ENCODE measurements around the gene SLF2.

Gene SLF2

GRCh38 chr10:101002456-101002855 lies 89.7 kb downstream of the SLF2 start:
- Histone ChIP-seq H3K27ac (ENCODE audit: low read depth, low read length, poor library complexity, severe bottlenecking) (no peak overlapping the region), H2AFZ (ENCODE audit: low read length) (no peak overlapping the region), H3K79me2 (ENCODE audit: insufficient read depth, low read length) (no peaks in the 10 kb centered on the region), H4K20me1 (ENCODE audit: insufficient read depth, low read length) (no peaks in the 10 kb centered on the region), H3K36me3 (ENCODE audit: insufficient read depth, low read length) (no peaks in the 10 kb centered on the region), H3K4me1 (ENCODE audit: insufficient read depth, low read length, severe bottlenecking) (peaks cover 9% of the 10 kb centered on the region), H3K9me3 (ENCODE audit: low read length) (no peaks in the 10 kb centered on the region), H3K9me2 (ENCODE audit: low read depth, low read length) (no peaks in the 10 kb centered on the region), H3K27me3 (ENCODE audit: insufficient read depth, low read length) (no peaks in the 10 kb centered on the region), H3K4me3 (ENCODE audit: low read depth, low read length, poor library complexity, severe bottlenecking) (no peak overlapping the region), H3K4me2 (ENCODE audit: low read length) (no peak overlapping the region), H3F3A (ENCODE audit: insufficient read depth, low read length) (no peaks in the 10 kb centered on the region; the same call in 1 of the 2 replicates), H3K9ac (ENCODE audit: low read length) (no peak overlapping the region)
- TF ChIP-seq CTCF (IDR thresholded peaks at IDR 0.05; ENCODE audit: low read length) (no peak), EZH2 (IDR thresholded peaks at IDR 0.05; ENCODE audit: borderline replicate concordance, low read length) (no peak)

- Histone ChIP-seq H3K4me1 (ENCODE audit: insufficient read depth, low read length, severe bottlenecking) (peaks cover 3% of the 10 kb centered on the region), H3K4me2 (ENCODE audit: low read length) (no peak overlapping the region), H3K36me3 (ENCODE audit: insufficient read depth, low read length) (no peaks in the 10 kb centered on the region), H3K9ac (ENCODE audit: low read length) (no peak overlapping the region), H4K20me1 (ENCODE audit: insufficient read depth, low read length) (no peaks in the 10 kb centered on the region), H3K27me3 (ENCODE audit: insufficient read depth, low read length) (no peaks in the 10 kb centered on the region), H3F3A (ENCODE audit: insufficient read depth, low read length) (no peaks in the 10 kb centered on the region), H3K79me2 (ENCODE audit: insufficient read depth, low read length) (no peaks in the 10 kb centered on the region), H3K4me3 (ENCODE audit: low read depth, low read length, poor library complexity, severe bottlenecking) (no peak overlapping the region), H3K27ac (ENCODE audit: low read depth, low read length, poor library complexity, severe bottlenecking) (no peak overlapping the region), H2AFZ (ENCODE audit: low read length) (no peak overlapping the region), H3K9me2 (ENCODE audit: low read depth, low read length) (no peaks in the 10 kb centered on the region), H3K9me3 (ENCODE audit: low read length) (no peaks in the 10 kb centered on the region)
- TF ChIP-seq CTCF (IDR thresholded peaks at IDR 0.05; ENCODE audit: low read length) (no peak), EZH2 (IDR thresholded peaks at IDR 0.05; ENCODE audit: borderline replicate concordance, low read length) (no peak)
These were observed 91.0 kb downstream of the SLF2 start for GRCh38 chr10:101003639-101004206.

GRCh38 chr10:101005361-101005760 lies 92.6 kb downstream of the SLF2 start:
- Histone ChIP-seq H3K27ac (ENCODE audit: low read depth, low read length, poor library complexity, severe bottlenecking) (no peak overlapping the region), H3K4me2 (ENCODE audit: low read length) (no peak overlapping the region), H4K20me1 (ENCODE audit: insufficient read depth, low read length) (no peaks in the 10 kb centered on the region), H3K36me3 (ENCODE audit: insufficient read depth, low read length) (no peaks in the 10 kb centered on the region), H3F3A (ENCODE audit: insufficient read depth, low read length) (no peaks in the 10 kb centered on the region), H3K9me3 (ENCODE audit: low read length) (no peaks in the 10 kb centered on the region), H2AFZ (ENCODE audit: low read length) (no peak overlapping the region), H3K27me3 (ENCODE audit: insufficient read depth, low read length) (no peaks in the 10 kb centered on the region), H3K9me2 (ENCODE audit: low read depth, low read length) (no peaks in the 10 kb centered on the region), H3K4me1 (ENCODE audit: insufficient read depth, low read length, severe bottlenecking) (no peaks in the 10 kb centered on the region), H3K79me2 (ENCODE audit: insufficient read depth, low read length) (no peaks in the 10 kb centered on the region), H3K9ac (ENCODE audit: low read length) (no peak overlapping the region), H3K4me3 (ENCODE audit: low read depth, low read length, poor library complexity, severe bottlenecking) (no peak overlapping the region)
- no peak for TF ChIP-seq CTCF (IDR thresholded peaks at IDR 0.05; ENCODE audit: low read length)
- no peak for TF ChIP-seq EZH2 (IDR thresholded peaks at IDR 0.05; ENCODE audit: borderline replicate concordance, low read length)
